T-helper 22 cell (primary cell): ENCODE results near the gene TSBP1.

Experiments
- DNase-seq: peaks from one replicate; pipeline ENCODE4 v3.0.0-alpha.2; 2020; ENCODE audit warnings: low read depth

The TSBP1 gene, protein sequence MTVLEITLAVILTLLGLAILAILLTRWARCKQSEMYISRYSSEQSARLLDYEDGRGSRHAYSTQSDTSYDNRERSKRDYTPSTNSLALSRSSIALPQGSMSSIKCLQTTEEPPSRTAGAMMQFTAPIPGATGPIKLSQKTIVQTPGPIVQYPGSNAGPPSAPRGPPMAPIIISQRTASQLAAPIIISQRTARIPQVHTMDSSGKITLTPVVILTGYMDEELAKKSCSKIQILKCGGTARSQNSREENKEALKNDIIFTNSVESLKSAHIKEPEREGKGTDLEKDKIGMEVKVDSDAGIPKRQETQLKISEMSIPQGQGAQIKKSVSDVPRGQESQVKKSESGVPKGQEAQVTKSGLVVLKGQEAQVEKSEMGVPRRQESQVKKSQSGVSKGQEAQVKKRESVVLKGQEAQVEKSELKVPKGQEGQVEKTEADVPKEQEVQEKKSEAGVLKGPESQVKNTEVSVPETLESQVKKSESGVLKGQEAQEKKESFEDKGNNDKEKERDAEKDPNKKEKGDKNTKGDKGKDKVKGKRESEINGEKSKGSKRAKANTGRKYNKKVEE

GRCh38 chr6:32371803-32372202, at the start of gene TSBP1:
TSS of gene TSBP1 (minus strand) at chr6:32371903. CDS start at chr6:32371706, 197 bp downstream.
- DNase-seq: no peak

GRCh38 chr6:32416036-32416435, 44.3 kb upstream of the TSBP1 start:
- DNase-seq: no peak

- peak; percentile 45 for DNase-seq
Measured at GRCh38 chr6:32415521-32416019, 43.9 kb upstream of the TSBP1 start.

DNA sequence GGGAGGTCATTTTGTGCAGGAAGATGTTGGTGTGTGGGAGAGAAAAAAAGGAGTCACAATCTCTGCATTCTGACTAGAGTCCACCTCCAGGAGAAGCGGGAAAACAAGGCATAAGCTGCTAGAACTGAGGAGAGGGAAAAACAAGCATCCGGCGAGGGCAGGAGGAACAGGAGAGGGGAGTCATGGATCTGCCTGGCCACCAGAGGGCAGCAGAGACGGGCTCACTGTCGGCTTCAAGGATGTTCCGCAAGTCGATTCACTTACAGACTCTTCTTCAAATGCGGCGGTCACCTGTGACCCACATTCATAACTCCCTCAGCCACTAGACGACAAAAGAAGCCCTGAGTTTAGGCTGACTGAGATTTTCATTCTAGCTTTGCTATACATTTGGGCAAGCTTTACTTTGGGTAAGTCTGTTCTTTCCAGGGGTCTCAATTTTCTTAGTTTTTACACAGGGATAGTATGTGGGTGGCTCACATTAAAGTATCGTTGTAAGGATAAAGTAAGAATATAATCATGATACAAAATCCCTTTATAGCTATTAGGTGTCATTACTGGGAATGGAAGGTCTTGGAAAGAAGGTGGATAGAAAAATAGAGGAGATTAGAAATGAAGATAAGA, 41.8 kb upstream of the TSBP1 start:
- peak; percentile 63 for DNase-seq

- DNase-seq: no peak
Measured at GRCh38 chr6:32411566-32412327, 40.0 kb upstream of the TSBP1 start.

DNA sequence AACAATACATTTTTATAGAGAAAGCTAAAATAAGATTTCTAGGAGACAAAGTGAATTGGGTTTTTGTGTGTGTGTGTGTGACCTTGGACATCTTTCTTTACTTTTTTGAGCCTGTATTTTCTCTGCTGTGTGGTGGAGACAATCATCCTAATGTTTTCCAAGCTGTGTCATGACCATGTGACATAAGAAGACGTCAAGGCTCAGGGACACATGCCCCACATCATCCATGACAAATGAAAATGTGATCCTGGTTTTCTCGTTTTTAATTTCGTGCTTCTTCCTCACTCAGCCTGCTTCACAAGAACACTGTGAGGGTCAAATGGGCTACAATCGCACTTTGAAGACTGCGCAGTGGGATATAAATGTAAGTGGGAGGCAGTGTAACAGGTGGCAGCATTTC, 39.2 kb upstream of the TSBP1 start:
- no peak for DNase-seq

- DNase-seq: no peak
Measured at GRCh38 chr6:32406857-32407256, 35.2 kb upstream of the TSBP1 start, which contains the start of gene BTNL2. TSS of gene BTNL2 (minus strand) at chr6:32407181. CDS start at chr6:32407123, 58 bp downstream.

- DNase-seq: no peak
Measured at GRCh38 chr6:32406197-32406596, 34.5 kb upstream of the TSBP1 start.

DNA sequence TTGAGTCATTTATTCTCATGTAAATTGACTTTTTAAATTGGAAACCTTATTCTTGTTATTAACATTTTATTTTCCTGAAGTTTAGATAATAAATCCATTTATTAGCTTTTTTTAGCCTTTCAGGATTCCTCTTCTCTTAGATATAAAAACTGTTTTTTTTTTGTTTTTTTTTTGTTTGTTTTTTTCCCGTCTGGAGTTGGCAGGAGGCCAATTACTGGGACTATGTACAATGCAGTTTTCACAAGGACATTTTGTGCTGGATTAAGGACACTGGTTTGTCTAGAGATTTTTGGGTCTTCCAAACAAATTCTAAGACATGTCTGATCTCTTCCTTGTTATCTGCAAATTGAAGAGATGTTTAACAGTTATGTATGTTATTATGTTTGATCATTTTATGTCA, 34.0 kb upstream of the TSBP1 start:
- no peak for DNase-seq

GRCh38 chr6:32402812-32403211, 31.1 kb upstream of the TSBP1 start:
- no peak for DNase-seq

DNA sequence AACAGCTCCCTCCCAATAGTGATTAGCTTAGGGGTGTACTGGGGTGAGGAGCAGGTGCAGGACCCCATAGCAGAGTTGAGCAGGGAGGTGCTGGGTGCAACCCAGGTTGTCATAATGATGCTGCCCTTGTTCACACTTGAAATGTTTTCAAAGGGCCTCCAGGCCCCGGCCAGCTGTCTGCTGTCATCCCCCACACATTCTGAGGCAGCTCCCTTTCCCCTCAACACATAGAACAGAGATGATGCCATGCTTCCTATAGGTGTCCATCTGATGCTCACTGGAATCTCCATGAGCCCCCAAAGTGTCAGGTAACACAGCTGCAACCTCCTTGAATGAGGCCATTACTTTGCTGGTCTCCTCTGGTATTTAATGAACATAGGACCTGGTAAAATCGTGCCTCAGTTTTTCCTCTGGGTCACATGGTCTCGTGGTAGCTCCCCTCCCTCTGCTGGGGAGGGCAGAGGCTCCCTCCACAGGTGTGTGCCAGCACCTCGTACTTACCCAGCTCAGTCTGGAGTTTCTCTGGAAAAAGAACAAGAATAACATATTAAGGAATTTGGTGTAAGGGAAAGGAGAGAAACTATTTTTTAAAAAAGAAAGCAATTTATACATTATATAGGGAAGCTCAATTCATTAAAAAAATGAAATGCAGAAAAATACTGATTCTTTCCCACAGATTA, 29.7 kb upstream of the TSBP1 start:
- no peak for DNase-seq

DNA sequence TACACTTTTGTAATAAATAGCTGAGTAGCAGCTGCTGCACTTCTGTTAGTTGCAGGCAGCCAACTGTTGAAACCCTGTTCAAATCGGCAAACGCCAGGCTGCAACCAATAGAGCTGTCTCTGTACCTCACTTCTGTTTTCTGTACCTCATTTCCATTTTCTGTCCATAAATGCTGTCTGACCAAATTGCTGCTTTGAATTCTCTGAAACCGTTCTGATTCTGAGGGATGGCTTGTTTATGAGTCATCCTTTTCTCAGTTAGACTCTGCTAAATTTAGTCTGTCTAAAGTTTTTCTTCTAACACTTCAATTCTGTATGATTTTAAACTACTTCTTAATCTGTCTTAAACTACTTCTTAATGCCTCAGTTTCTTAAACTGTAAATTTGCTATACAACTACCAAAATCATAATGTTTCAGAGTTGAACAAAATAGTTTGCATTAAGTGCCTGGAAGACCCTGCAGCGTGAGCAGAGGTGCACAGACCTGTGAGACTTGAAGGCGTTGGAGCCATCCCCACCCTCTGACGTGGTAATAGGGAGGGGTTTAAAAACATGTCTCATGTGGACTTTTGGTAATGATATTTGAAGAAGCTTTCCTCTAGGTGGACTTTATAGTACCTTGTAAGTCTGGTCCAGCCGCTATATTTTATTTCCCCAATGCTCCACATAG, 25.7 kb upstream of the TSBP1 start:
- DNase-seq: no peak

DNA sequence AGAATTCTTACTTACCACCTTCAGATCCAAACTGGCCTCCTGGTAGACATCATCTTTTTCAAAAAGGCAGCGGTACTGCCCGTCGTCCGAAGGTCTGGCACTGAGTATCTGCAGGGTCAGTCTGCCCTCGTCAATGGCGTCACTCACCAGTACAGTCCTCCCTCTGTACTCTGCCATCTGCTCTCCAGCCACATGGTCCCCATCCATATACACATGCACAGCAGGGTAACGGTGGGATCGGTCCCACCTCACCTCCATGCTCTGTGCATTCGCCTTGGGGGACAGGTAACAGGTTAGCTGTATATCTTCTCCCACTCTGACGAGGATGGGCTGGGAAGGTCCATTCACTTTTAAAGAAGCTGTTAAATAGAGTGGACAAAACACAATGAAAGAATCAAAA, 24.3 kb upstream of the TSBP1 start:
- DNase-seq: no peak

DNA sequence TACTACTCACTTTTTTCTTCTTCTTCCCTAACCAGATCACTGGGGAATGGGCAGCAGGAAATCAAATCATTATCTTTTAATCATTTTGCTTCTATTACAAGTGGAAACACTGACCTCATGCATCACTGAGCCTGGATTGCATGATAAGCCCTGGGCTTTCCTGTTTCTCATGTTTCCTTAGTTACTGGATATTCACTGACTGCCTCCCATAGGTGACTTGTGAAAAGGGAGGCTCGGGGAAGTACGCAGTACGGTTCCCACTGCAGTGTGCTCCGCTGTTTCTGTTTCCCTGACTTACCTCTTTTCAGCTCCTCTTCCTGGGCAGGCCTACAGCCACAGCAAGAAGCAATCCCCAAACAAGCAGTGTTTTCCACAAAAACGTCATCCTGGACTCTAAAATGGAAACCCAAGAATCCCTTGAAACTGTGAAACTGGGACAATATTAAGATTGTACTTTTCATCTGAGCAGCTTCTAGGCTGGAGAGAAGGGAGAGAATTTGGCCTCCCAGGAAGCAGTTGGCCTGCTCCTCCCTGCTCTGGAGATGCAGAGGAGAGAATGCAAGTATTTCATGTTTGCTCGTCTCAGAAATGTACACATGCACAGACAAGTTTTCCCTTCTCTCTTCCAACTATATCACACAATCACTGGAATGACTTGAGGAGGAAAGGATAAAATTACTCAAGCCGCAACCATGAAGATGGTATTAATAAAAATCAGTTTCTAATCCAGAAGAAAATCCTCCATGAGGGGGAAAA, 22.1 kb upstream of the TSBP1 start:
- no peak for DNase-seq

DNA sequence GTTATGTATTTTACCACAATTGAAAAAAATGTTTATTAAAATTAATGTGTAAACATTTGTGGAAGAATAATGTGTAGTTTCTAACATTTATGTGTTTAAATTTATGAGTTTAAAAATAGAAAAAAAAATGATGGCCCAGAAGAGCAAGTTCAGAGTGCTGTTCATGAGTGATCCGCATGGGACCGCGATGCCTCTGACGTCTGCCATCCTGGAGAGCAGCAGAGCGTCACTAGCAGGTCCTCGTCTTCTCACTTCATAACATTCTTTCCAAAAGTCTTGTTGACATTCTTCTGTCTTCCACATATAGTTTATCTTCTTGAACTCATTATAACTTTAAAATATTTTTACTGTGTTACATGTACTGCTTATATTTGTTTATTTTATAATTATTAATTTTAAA, 19.8 kb upstream of the TSBP1 start:
- no peak for DNase-seq

GRCh38 chr6:32387589-32388340, 16.1 kb upstream of the TSBP1 start:
- DNase-seq: no peak

DNA sequence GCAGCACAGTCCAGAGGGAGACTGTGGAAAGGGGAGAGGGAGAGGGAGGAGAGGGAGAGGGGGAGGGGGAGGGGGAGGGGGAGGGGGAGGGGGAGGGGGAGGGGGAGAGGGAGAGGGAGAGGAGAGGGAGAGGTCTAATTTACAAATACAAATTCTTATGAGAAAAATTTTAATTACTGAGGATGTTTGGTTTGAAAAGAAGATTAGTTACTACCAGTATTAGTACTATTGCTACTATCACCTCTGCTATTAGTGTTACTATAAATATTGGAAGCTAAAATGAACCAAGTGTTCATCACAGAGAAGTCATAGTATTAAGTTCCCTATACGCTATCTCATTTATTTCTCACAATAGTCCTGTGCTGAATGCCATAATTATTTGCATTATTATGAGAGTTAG, 14.3 kb upstream of the TSBP1 start:
- DNase-seq: no peak

DNA sequence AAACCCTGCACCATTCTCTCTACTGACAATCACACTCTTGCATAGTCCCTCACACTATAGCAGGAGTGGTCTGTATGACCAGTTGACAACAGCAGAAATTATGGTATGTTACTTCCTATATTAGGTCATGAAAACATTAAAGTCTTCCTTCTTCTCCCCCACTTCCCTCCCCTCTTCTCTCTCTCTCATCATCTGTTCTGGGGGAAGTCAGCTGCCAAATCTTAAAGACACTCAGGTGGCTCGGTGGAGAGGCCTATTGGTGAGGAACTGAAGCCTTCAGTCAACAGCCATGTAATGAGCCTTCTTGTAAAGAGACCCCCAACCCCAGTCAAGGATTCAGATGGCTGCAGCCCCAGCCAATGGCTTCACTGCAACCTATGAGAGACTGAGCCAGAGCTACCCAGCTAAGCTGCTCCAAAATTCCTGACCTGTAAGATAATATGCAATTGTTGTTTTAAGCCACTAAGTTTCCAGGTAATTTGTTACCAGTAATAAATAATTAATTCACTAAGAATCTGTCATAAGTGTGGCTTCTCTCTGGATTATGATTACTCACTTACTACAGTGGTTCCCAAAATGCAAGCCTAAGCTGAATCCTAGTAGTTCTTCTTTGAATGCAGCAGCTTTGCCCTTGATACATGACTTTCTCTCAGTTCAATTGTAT, 11.2 kb upstream of the TSBP1 start:
- DNase-seq: no peak

- DNase-seq: no peak
Measured at GRCh38 chr6:32379545-32379944, 7.8 kb upstream of the TSBP1 start.
